H54 (cell line): Measurements from ENCODE around the gene CFDP1.

Experiments
- DNase-seq: peaks from one replicate; pipeline ENCODE4 v3.0.0; 2011; ENCODE audit warnings: low spot score, mixed read lengths; ENCODE audit not compliant: insufficient read length
- FAIRE-seq: peaks from 3 replicates; lab custom pipeline; 2011; peaks lifted over from hg19 to GRCh38; lab: Jason Lieb, UNC
- POLR2A ChIP-seq: IDR thresholded peaks from 2 replicates; pipeline ENCODE4 v1.6.1; 2011; ENCODE audit warnings: low read depth, mild to moderate bottlenecking, low read length

CFDP1 gene

GRCh38 chr16:75265911-75266701 is 167.2 kb downstream of the CFDP1 start:
- no peak for FAIRE-seq

GRCh38 chr16:75264999-75265910 is 168.0 kb downstream of the CFDP1 start:
- DNase-seq: no peak
- no peak for TF ChIP-seq POLR2A
- FAIRE-seq: no peak

More at GRCh38 chr16:75265911-75266701, 167.2 kb downstream of the CFDP1 start:
- peak; percentile 93 for DNase-seq
- peak; percentile 55 for TF ChIP-seq POLR2A

- FAIRE-seq (no peak), DNase-seq (no peak)
- no peak for TF ChIP-seq POLR2A
Observed at GRCh38 chr16:75264457-75264998, 168.8 kb downstream of the CFDP1 start.

- TF ChIP-seq POLR2A: no peak
- no peak for FAIRE-seq
- no peak for DNase-seq
Observed at GRCh38 chr16:75263963-75264445, 169.3 kb downstream of the CFDP1 start.

- DNase-seq (no peak), FAIRE-seq (no peak)
- TF ChIP-seq POLR2A: no peak
Observed at GRCh38 chr16:75263291-75263962, 169.9 kb downstream of the CFDP1 start.

GRCh38 chr16:75262800-75263127 is 170.5 kb downstream of the CFDP1 start:
- DNase-seq (no peak), FAIRE-seq (no peak)
- TF ChIP-seq POLR2A: no peak

- DNase-seq (no peak), FAIRE-seq (no peak)
Observed at GRCh38 chr16:75262104-75262799, 171.1 kb downstream of the CFDP1 start.

GRCh38 chr16:75261590-75262078 is 171.7 kb downstream of the CFDP1 start:
- FAIRE-seq (no peak), DNase-seq (no peak)
- no peak for TF ChIP-seq POLR2A

More at GRCh38 chr16:75262104-75262799, 171.1 kb downstream of the CFDP1 start:
- TF ChIP-seq POLR2A: no peak

- FAIRE-seq (no peak), DNase-seq (no peak)
- no peak for TF ChIP-seq POLR2A
Observed at GRCh38 chr16:75260851-75261589, 172.3 kb downstream of the CFDP1 start.

- no peak for FAIRE-seq
- no peak for TF ChIP-seq POLR2A
- no peak for DNase-seq
Observed at GRCh38 chr16:75258807-75259141, 174.5 kb downstream of the CFDP1 start.

GRCh38 chr16:75257886-75258806 is 175.2 kb downstream of the CFDP1 start:
- FAIRE-seq: no peak
- no peak for DNase-seq
- no peak for TF ChIP-seq POLR2A
